ACC112 (cell line): Measurements from ENCODE around the gene CCM2L.

Source experiments
- H2AFZ ChIP-seq: fragments of 200-600 bp; sonication (generic); one replicate; pipeline ENCODE4 v1.6.0; 2017; ENCODE audit warnings: antibody characterized with exemption, low read length; ENCODE audit not compliant: unreplicated experiment
- H3K27ac ChIP-seq: fragments of 200-600 bp; sonication (generic); 2 replicates; pipeline ENCODE4 v1.5.1; 2014; ENCODE audit warnings: low read depth, mild to moderate bottlenecking, antibody characterized with exemption, low read length, moderate library complexity
- H3K27me3 ChIP-seq: fragments of 200-600 bp; sonication (generic); 2 replicates; pipeline ENCODE4 v1.6.1; 2014; ENCODE audit warnings: mild to moderate bottlenecking, antibody characterized with exemption, low read length, moderate library complexity, mixed read lengths; ENCODE audit not compliant: insufficient read depth
- H3K36me3 ChIP-seq: fragments of 200-600 bp; sonication (generic); 2 replicates; pipeline ENCODE4 v1.6.1; 2016; ENCODE audit warnings: mild to moderate bottlenecking, antibody characterized with exemption, low read length, moderate library complexity, mixed read lengths; ENCODE audit not compliant: insufficient read depth
- H3K4me1 ChIP-seq: fragments of 200-600 bp; sonication (generic); one replicate; pipeline ENCODE4 v1.6.1; 2016; ENCODE audit warnings: low read length, mixed read lengths; ENCODE audit not compliant: insufficient read depth, unreplicated experiment, control insufficient read depth
- H3K4me3 ChIP-seq: fragments of 200-600 bp; sonication (generic); 2 replicates; pipeline ENCODE4 v1.5.1; 2014; ENCODE audit warnings: mild to moderate bottlenecking, low read depth, low read length
- H3K79me2 ChIP-seq: fragments of 200-600 bp; sonication (generic); one replicate; pipeline ENCODE4 v1.6.0; 2016; ENCODE audit warnings: low read length; ENCODE audit not compliant: control insufficient read depth, unreplicated experiment, insufficient read depth

The CCM2L gene

DNA sequence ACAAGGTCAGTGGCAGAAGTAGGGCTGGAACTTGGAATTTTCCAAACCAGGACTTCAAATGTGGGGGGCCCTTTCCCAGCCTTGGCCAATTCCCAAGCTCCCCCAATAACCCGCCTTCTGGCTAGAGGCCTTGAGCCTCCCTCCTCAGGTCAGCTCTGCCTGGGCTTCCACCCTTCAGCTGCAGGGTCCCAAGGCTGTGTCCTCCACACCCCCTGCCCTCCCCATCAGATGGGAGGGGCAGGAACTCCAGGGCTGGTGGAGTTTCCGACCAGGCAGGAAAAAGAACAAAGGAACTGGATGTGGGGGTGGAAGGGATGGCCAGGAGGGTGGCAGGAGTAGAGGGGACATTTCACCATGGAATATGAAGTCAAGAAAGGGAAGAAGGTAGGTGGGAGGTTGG is at the start of gene CCM2L:
Gene CCM2L (plus strand): TSS at position 338 of the 400 bp plus-strand sequence. CDS start 17 bp downstream, at position 355.
- Histone ChIP-seq H3K27ac (no peak within 1 kb of the TSS), H3K79me2 (no peaks in the 10 kb centered on the region), H3K27me3 (peaks cover 33% of the 10 kb centered on the region), H2AFZ (no peak within 1 kb of the TSS), H3K36me3 (no peaks in the 10 kb centered on the region), H3K4me3 (no peak within 1 kb of the TSS), H3K4me1 (peaks cover 8% of the 10 kb centered on the region)

DNA sequence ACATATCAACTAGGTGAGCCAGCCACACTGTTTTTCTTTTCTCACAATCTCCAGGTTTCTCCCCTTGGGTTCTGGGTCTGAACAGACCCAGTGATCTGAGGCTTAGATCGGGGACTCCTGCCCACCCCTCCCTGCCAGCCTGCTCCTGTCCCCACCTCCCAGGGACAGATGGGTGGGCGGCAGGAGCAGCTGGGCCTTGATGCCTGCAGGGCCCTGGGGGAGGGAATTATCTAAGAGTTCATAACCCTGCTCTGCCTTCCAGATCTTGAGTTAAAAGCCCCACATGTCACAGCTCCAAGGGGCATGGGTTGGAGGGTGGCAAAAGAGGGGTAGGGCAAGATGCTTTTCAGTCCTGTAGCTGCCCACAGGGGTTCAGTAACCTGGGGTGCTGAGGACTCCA is 47.5 kb upstream of the CCM2L start:
- Histone ChIP-seq H3K27me3 (peaks cover 96% of the 10 kb centered on the region), H3K4me1 (no peaks in the 10 kb centered on the region), H3K36me3 (no peaks in the 10 kb centered on the region)

DNA sequence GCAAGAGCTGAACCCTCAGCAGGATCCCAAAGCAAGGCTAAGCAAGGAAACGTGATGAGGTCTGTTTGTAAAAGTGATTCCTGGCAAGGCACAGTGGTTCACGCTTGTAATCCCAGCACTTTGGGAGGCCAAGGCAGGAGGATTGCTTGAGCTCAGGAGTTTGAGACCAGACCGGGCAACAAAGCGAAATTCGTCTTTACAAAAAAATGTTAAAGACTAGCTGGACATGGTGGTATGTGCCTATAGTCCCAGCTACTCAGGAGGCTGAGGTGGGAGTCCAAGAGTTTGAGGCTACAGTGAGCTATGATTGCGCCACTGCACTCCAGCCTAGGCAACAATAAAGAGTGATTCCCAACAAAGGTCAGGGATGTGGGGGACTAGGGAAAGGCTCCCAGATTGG is 46.3 kb upstream of the CCM2L start:
- Histone ChIP-seq H3K27ac (no peak overlapping the region), H3K36me3 (no peaks in the 10 kb centered on the region), H3K79me2 (no peaks in the 10 kb centered on the region), H3K4me1 (no peaks in the 10 kb centered on the region), H2AFZ (no peak overlapping the region), H3K27me3 (peaks cover 91% of the 10 kb centered on the region), H3K4me3 (no peak overlapping the region)

More for the DNA sequence above, 47.5 kb upstream of the CCM2L start:
- Histone ChIP-seq H2AFZ (no peak overlapping the region), H3K27ac (no peak overlapping the region), H3K79me2 (no peaks in the 10 kb centered on the region), H3K4me3 (no peak overlapping the region)

DNA sequence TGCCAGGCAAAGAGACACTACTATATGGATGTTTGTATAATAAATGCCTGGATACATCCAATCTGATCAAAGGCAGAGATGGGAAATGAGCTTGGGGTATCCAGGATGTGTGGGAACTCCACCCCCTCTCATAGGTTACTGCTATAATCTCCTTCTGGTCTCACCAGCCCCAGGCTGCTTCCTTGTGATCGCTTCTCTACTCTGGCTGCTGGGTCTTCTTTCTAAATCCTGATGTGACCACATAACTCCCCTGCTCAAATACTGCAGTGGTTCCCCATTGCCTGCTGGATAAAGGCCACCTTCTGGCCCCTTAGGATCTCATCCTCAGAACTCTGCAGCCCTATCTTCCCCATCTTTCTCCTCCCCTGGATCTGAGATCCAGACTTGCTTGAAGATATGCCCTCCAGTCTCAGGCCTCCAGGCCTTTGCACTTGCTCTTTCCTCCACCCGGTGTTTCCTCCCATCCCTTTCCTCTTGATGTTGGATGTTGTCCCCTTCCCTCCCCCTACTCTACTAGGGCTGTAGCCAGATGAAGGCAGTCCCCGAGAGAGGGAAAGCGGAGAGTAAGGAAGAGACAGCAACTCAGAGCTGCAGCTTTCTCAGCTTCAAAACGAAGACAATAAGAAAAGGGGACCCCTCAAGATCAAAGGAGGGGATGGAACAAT is 43.1 kb upstream of the CCM2L start:
- H2AFZ ChIP-seq: no peak overlapping the region
- H3K4me1 ChIP-seq: no peaks in the 10 kb centered on the region
- peaks cover 92% of the 10 kb centered on the region for H3K27me3 ChIP-seq
- H3K36me3 ChIP-seq: no peaks in the 10 kb centered on the region
- no peak overlapping the region for H3K27ac ChIP-seq
- H3K4me3 ChIP-seq: no peak overlapping the region
- no peaks in the 10 kb centered on the region for H3K79me2 ChIP-seq

DNA sequence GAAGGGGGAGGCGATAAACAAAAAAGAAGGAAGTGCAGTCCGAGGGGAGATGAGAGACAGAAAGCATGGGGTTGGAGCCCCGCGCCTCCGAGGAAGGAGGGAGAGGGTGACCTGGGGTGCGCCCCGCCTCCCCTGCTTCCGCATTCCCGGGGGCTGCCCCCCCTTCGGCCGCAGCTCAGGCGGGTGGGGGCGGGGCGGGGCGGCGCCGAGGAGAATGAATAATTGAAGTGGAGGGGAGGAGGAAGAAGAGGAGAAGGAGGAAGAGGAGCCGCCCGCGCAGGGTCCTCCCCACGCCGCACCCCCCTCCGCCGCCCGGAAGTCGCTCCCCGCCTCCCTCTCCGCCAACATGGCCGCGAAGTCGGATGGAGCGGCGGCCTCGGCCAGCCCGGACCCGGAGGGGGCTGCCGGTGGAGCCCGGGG is 42.4 kb upstream of the CCM2L start, which contains the start of gene XKR7:
Gene XKR7 (plus strand): TSS at position 322 of the 420 bp plus-strand sequence. CDS start 25 bp downstream, at position 347.
- peaks cover 86% of the 10 kb centered on the region for H3K27me3 ChIP-seq
- H3K27ac ChIP-seq: no peak within 1 kb of the TSS
- no peaks in the 10 kb centered on the region for H3K36me3 ChIP-seq
- H3K4me3 ChIP-seq: no peak within 1 kb of the TSS
- H3K79me2 ChIP-seq: no peaks in the 10 kb centered on the region
- H2AFZ ChIP-seq: no peak within 1 kb of the TSS
- H3K4me1 ChIP-seq: no peaks in the 10 kb centered on the region

DNA sequence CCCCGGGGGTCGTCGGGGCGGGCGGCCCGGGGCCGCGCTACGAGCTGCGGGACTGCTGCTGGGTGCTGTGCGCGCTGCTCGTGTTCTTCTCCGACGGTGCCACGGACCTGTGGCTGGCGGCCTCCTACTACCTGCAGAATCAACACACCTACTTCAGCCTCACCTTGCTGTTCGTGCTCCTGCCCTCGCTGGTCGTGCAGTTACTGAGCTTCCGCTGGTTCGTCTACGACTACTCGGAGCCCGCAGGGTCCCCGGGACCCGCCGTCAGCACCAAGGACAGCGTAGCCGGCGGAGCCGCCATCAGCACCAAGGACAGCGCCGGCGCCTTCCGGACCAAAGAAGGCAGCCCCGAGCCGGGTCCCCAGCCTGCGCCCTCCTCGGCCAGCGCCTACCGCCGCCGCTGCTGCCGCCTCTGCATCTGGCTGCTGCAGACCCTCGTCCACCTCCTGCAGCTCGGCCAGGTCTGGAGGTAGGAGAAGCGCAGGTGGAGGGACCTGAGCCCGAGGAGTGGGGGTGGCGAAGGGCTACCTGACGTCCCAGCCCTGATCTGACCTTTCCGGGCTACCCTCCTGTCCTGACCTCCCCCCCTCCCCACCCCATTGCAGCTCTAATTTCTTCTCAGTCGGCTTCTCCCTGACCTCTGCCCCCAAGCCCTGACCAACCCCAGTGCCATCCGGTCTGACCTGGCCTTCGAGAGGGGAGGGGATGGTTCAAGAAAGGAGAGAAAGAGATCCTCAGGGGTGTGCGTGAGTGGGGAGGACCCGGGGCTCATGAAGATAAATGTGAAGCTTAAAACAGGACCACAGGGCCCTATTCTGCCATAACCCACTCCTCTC is 41.7 kb upstream of the CCM2L start:
- Histone ChIP-seq H3K4me1 (no peaks in the 10 kb centered on the region), H2AFZ (no peak overlapping the region), H3K27me3 (peaks cover 79% of the 10 kb centered on the region), H3K36me3 (no peaks in the 10 kb centered on the region), H3K79me2 (no peaks in the 10 kb centered on the region), H3K4me3 (no peak overlapping the region), H3K27ac (no peak overlapping the region)

DNA sequence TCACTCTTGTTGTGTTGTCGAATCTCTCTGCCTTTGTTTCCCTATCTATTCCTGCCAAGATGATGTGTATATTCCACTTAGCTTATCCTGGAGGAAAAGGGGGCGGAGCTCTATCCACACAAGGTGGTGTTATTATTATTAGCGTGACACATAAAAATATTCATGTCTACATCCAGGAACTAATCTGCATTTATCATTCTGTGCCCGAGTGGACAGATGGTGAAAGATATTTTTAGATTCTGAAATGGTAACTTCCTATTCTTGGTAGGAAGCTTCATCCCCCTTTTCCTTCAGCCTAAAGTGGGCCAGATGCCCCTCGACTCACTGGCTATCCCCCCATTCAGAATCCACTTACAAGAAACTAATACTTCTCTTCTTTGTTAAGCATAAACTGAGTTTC is 40.2 kb upstream of the CCM2L start:
- Histone ChIP-seq H3K36me3 (no peaks in the 10 kb centered on the region), H3K4me3 (no peak overlapping the region), H2AFZ (no peak overlapping the region)

DNA sequence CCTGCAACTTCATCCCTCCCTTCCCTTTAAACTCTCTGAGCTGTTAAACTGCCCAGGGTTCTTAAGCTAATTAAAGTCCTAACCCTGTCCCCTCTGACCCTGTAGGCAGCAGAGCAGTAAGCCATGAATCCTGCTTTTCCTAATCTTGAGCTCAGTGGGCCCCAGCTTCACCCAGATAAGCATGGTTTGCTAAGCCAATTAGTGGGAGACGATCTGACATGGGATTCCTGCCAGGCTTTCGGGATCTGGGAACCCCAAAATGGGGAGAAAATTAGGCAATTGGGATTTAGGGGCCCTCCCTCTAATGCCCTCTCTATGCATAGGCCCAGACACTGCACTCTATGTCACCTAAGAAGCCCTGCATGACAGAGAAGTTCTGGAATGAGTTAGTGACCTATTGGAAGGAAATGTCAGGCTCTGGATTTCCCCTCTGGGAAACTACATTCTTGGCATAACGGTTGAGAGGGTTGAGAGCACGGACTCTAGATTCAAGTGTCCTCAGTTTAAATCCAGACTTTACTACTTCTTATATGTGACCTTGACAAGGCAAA is 37.7 kb upstream of the CCM2L start:
- Histone ChIP-seq H3K36me3 (no peaks in the 10 kb centered on the region), H3K4me1 (no peaks in the 10 kb centered on the region), H3K27ac (no peak overlapping the region), H2AFZ (no peak overlapping the region), H3K79me2 (no peaks in the 10 kb centered on the region), H3K27me3 (peaks cover 68% of the 10 kb centered on the region), H3K4me3 (no peak overlapping the region)

More for the DNA sequence above, 40.2 kb upstream of the CCM2L start:
- H3K27me3 ChIP-seq: peaks cover 73% of the 10 kb centered on the region
- no peaks in the 10 kb centered on the region for H3K79me2 ChIP-seq
- no peaks in the 10 kb centered on the region for H3K4me1 ChIP-seq
- no peak overlapping the region for H3K27ac ChIP-seq

DNA sequence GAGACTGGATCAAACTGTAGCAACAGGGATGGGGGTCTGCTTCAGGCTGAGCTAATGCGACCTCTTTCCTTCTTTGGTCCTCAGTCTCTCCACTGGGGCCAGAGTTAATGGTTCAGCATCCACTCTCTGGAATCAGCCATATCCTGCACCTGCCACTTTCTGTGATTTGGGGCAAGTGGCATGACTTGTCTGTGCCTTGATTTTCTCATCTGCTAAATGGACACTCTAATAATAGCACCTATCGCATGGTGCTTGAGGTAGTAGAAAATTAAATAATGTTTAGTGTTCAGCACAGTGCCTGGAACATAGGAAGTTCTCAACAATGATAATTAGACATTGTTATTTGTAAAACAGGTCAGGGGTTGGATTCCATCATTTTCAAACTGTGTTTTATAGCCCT is 35.9 kb upstream of the CCM2L start:
- Histone ChIP-seq H3K79me2 (no peaks in the 10 kb centered on the region), H3K27me3 (peaks cover 57% of the 10 kb centered on the region), H3K4me3 (no peak overlapping the region), H3K36me3 (no peaks in the 10 kb centered on the region), H3K27ac (no peak overlapping the region), H3K4me1 (no peaks in the 10 kb centered on the region), H2AFZ (no peak overlapping the region)

DNA sequence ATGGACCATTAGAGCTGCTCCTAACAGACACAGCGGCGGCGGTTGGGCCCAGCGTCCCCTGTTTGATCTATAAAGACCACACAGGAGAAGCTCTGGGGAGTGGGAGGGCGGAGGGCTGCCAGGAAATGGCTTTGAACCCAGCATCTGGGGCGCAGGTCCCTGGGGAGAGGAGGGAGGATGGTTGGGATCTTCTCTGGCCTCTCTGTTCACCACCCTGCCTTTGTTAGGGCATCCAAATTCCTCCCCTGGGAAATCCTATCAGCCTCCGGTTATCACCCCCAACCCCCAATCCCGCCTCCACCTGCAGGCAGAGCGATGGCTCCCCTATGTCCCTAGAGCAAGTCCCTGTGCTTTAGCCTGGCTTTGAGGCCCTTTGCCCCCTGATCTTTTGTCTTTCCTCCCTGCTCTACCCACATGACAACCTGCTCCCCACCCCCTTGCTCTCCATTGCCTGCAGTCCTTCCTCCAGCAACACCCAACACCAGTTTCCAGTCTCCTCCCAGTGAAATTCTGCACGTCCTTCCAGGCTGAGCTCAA is 35.2 kb upstream of the CCM2L start:
- H3K36me3 ChIP-seq: no peaks in the 10 kb centered on the region
- peaks cover 50% of the 10 kb centered on the region for H3K27me3 ChIP-seq
- H3K4me3 ChIP-seq: no peak overlapping the region
- H3K4me1 ChIP-seq: no peaks in the 10 kb centered on the region
- H2AFZ ChIP-seq: no peak overlapping the region
- no peaks in the 10 kb centered on the region for H3K79me2 ChIP-seq
- H3K27ac ChIP-seq: no peak overlapping the region
